ENCODE measurements around the gene SLC2A5.

DNA sequence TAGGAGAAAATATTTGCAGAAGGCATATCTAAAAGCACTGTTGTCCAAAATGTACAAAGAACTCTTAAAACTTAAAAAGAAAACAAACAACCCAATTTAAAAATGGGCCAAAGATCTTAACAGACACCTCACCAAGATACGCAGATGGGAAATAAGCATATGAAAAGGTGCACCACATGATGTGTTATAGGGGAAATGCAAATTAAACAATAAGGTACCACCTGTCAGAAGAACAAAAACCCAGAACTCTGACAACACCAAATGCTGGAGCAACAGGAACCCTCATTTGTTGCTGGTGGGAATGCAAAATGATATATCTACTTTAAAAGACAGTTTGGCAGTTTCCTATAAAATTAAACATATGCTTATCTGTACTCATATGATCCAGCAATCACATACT, 18.1 kb downstream of the SLC2A5 start:
- TF ChIP-seq, protein P1, sequence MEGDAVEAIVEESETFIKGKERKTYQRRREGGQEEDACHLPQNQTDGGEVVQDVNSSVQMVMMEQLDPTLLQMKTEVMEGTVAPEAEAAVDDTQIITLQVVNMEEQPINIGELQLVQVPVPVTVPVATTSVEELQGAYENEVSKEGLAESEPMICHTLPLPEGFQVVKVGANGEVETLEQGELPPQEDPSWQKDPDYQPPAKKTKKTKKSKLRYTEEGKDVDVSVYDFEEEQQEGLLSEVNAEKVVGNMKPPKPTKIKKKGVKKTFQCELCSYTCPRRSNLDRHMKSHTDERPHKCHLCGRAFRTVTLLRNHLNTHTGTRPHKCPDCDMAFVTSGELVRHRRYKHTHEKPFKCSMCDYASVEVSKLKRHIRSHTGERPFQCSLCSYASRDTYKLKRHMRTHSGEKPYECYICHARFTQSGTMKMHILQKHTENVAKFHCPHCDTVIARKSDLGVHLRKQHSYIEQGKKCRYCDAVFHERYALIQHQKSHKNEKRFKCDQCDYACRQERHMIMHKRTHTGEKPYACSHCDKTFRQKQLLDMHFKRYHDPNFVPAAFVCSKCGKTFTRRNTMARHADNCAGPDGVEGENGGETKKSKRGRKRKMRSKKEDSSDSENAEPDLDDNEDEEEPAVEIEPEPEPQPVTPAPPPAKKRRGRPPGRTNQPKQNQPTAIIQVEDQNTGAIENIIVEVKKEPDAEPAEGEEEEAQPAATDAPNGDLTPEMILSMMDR (conservative IDR thresholded peaks at IDR 0.05) = no peak
- no peak for TF ChIP-seq EZH2 (IDR thresholded peaks at IDR 0.05; ENCODE audit: low read depth)

Data from PC-9 (cell line).